ENCODE measurements around the gene COLEC12.

COLEC12 gene

DNA sequence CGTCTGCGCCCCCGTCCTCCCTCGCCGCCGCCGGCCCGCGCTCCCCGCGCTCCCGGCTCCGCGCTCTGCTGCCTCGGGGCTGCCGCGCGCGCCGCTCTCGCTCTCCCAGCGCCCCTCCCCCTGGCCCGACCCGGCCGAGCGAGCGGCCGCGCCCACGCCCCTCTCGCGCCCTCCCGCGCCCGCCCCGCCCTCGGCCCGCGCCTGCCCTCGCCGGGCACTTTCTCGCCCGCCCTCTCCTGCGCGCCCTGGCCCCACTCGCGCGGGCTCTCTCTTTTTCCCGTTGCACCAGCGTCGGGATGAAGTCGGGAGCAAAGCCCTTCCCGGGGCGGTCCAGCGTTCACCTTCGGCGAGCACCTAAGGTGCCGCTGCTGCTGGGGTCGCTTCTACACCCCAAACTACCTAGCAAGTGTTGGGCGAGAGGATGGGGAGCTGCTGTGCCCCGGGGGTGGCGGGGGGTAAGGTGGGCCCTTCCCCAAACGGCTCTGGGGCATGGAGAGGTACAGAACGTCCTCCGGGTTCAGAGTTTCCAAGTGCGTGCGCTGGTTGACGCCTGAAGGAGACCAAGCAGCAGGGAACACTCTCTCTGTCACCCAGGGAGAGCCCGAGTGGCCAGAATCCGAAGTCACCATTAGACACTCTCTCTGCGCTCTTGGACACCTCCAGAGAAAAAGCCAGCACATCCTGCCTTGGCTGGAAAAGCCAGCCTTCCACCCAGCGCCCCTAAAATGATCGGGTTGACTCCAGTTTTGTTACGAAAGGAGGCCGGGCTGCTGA, at the start of gene COLEC12:
COLEC12 (minus strand) TSS at position 70 of the 774 bp plus-strand sequence. CDS start 187 bp downstream, outside the sequence.
- peaks cover 49% of the 10 kb centered on the region for H3K27me3 ChIP-seq (ENCODE audit: insufficient read depth, low read length)
- H3K36me3 ChIP-seq (ENCODE audit: insufficient read depth, low read length) = no peaks in the 10 kb centered on the region
- H3K4me1 ChIP-seq (ENCODE audit: insufficient read depth, low read length) = peaks cover 5% of the 10 kb centered on the region
- peak within 1 kb of the TSS; percentile 30 for H3K4me3 ChIP-seq (ENCODE audit: low read length)
- H3K9me3 ChIP-seq (ENCODE audit: low read length) = no peaks in the 10 kb centered on the region
- H2AFZ ChIP-seq (ENCODE audit: low read depth, low read length) = peak within 1 kb of the TSS; percentile 65

DNA sequence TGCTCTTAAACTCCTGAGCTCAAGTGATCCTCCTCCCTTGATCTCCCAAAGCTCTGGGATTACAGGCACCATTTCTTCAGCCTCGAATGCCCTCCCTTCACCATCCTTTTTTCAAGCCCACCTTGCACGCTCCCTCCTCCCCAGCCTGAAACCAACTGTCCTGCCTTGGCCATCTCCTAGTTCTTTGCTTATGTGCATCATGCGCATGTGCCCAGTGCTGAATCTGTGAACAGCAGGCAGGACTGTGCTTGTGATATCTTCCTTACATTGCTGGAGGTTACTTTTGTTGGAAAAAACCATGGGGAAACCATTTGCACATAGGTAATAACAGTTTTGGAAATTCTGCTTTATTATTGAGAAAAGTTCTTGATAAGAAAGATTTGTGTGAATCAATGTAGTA, 49.5 kb upstream of the COLEC12 start:
- H2AFZ ChIP-seq (ENCODE audit: low read depth, low read length) = no peak overlapping the region
- H3K4me1 ChIP-seq (ENCODE audit: insufficient read depth, low read length) = no peaks in the 10 kb centered on the region
- H3K9me3 ChIP-seq (ENCODE audit: low read length) = no peaks in the 10 kb centered on the region
- H3K4me3 ChIP-seq (ENCODE audit: low read length) = no peak overlapping the region
- no peaks in the 10 kb centered on the region for H3K27me3 ChIP-seq (ENCODE audit: insufficient read depth, low read length)
- no peaks in the 10 kb centered on the region for H3K36me3 ChIP-seq (ENCODE audit: insufficient read depth, low read length)

DNA sequence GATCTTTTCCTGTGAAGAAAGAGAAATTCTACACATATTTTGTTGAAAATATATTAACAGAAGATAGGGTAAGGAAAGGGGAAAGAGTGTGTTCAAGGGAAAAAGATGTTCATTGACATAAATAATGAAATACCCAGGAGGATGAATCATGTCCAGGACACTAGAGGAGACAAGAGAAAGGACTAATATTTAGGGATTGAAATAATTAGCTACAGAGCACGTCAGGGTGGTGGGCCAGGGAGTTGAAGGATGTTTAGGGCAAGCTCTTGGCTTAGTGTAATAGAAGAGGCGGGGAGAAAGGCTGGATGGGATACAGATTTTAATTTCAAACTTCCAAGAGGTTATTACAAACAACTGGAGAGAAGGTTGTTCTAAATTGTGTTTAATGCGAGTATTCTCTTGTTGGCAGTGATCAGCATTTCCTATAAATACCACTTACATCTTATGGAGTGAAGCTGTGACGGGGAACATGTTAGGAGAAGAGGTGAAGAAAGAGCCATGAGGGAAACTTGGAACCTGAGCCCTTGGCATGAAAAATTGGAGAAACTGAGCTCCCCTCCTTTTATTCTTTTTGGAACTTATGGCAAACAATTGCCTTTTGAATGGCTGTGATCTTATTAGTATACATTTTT, 43.1 kb upstream of the COLEC12 start:
- Histone ChIP-seq H3K9me3 (ENCODE audit: low read length) (no peaks in the 10 kb centered on the region), H3K36me3 (ENCODE audit: insufficient read depth, low read length) (no peaks in the 10 kb centered on the region), H3K27me3 (ENCODE audit: insufficient read depth, low read length) (no peaks in the 10 kb centered on the region), H2AFZ (ENCODE audit: low read depth, low read length) (no peak overlapping the region), H3K4me1 (ENCODE audit: insufficient read depth, low read length) (no peaks in the 10 kb centered on the region), H3K4me3 (ENCODE audit: low read length) (no peak overlapping the region)

DNA sequence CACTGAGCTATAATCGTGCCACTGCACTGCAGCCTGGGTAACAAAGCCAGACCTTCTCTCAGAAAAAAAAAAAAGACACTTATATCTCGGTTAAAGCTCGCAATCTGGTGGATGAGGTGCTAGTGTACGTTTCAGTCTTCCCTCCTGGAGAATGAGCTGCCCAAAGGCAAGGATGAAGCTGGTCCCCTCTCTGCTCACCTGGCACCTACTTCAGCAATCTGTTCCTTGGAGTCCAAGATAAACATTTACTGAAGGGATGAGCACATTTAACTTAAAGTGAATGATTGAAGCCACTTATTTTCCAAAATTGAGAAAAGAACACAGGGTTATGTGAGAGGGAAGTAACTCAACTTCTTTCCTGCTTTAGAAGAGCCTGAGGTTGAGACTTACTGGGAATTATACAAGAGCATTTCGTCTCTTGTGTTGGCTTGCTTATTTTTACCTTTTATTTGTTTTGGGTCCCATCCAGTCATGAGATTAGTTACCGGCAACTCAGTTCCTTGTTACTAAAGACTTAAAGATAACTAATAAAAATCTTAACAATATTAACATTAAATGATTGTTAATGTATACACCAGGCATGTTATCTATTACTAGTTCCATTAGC, 33.6 kb upstream of the COLEC12 start:
- Histone ChIP-seq H2AFZ (ENCODE audit: low read depth, low read length) (no peak overlapping the region), H3K36me3 (ENCODE audit: insufficient read depth, low read length) (no peaks in the 10 kb centered on the region), H3K4me1 (ENCODE audit: insufficient read depth, low read length) (no peaks in the 10 kb centered on the region), H3K9me3 (ENCODE audit: low read length) (no peaks in the 10 kb centered on the region), H3K27me3 (ENCODE audit: insufficient read depth, low read length) (no peaks in the 10 kb centered on the region), H3K4me3 (ENCODE audit: low read length) (no peak overlapping the region)

GRCh38 chr18:532632-533031, 32.1 kb upstream of the COLEC12 start:
- H3K36me3 ChIP-seq (ENCODE audit: insufficient read depth, low read length) = no peaks in the 10 kb centered on the region
- H3K9me3 ChIP-seq (ENCODE audit: low read length) = no peaks in the 10 kb centered on the region
- H3K4me1 ChIP-seq (ENCODE audit: insufficient read depth, low read length) = no peaks in the 10 kb centered on the region
- H2AFZ ChIP-seq (ENCODE audit: low read depth, low read length) = no peak overlapping the region
- H3K27me3 ChIP-seq (ENCODE audit: insufficient read depth, low read length) = no peaks in the 10 kb centered on the region
- H3K4me3 ChIP-seq (ENCODE audit: low read length) = no peak overlapping the region

DNA sequence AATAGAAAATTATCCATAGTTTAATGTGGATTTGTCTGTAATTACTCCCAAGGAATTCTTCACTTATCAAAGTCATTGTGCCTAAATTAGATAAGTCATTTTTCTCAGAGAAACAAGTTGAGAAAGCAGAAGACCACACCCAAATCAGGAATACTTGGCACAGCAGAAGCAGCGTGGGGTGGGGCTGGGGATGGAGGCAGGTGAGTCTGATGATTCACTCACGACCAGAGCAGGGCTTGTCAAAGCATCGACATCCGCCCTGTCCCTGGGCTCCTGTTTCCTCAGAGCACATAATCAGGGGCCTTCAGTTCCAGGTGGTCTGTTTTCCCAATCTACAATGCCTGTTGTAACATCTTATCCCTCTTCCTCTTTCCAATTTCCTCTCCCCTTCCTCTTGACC, 31.5 kb upstream of the COLEC12 start:
- Histone ChIP-seq H2AFZ (ENCODE audit: low read depth, low read length) (no peak overlapping the region), H3K4me1 (ENCODE audit: insufficient read depth, low read length) (no peaks in the 10 kb centered on the region), H3K4me3 (ENCODE audit: low read length) (no peak overlapping the region), H3K36me3 (ENCODE audit: insufficient read depth, low read length) (no peaks in the 10 kb centered on the region), H3K9me3 (ENCODE audit: low read length) (no peaks in the 10 kb centered on the region), H3K27me3 (ENCODE audit: insufficient read depth, low read length) (no peaks in the 10 kb centered on the region)

DNA sequence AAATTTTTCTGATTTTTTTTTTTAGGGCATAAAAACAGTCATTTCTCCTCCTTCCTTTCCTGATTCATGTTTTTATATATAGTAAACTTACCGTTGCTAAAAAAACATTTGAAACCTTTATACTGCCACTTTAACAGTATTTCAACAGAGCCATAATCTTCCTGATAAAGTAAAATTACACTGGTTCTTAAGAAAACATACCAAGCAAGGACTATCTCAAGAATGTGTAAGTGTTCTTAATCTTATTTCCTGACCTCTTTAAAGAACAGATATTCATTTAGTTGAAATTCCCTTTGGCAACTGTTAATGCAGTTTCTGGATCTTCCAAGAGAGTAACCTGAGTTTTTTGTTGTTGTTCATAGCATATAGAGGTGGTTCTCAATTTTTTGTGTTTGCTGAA, 26.6 kb upstream of the COLEC12 start:
- no peaks in the 10 kb centered on the region for H3K9me3 ChIP-seq (ENCODE audit: low read length)
- H3K4me3 ChIP-seq (ENCODE audit: low read length) = no peak overlapping the region
- no peaks in the 10 kb centered on the region for H3K4me1 ChIP-seq (ENCODE audit: insufficient read depth, low read length)
- H3K27me3 ChIP-seq (ENCODE audit: insufficient read depth, low read length) = no peaks in the 10 kb centered on the region
- H2AFZ ChIP-seq (ENCODE audit: low read depth, low read length) = no peak overlapping the region
- no peaks in the 10 kb centered on the region for H3K36me3 ChIP-seq (ENCODE audit: insufficient read depth, low read length)

- no peak overlapping the region for H2AFZ ChIP-seq (ENCODE audit: low read depth, low read length)
- H3K36me3 ChIP-seq (ENCODE audit: insufficient read depth, low read length) = no peaks in the 10 kb centered on the region
- H3K9me3 ChIP-seq (ENCODE audit: low read length) = no peaks in the 10 kb centered on the region
- H3K4me3 ChIP-seq (ENCODE audit: low read length) = no peak overlapping the region
- no peaks in the 10 kb centered on the region for H3K4me1 ChIP-seq (ENCODE audit: insufficient read depth, low read length)
- H3K27me3 ChIP-seq (ENCODE audit: insufficient read depth, low read length) = no peaks in the 10 kb centered on the region
These were observed 26.2 kb upstream of the COLEC12 start for GRCh38 chr18:526681-527080.

DNA sequence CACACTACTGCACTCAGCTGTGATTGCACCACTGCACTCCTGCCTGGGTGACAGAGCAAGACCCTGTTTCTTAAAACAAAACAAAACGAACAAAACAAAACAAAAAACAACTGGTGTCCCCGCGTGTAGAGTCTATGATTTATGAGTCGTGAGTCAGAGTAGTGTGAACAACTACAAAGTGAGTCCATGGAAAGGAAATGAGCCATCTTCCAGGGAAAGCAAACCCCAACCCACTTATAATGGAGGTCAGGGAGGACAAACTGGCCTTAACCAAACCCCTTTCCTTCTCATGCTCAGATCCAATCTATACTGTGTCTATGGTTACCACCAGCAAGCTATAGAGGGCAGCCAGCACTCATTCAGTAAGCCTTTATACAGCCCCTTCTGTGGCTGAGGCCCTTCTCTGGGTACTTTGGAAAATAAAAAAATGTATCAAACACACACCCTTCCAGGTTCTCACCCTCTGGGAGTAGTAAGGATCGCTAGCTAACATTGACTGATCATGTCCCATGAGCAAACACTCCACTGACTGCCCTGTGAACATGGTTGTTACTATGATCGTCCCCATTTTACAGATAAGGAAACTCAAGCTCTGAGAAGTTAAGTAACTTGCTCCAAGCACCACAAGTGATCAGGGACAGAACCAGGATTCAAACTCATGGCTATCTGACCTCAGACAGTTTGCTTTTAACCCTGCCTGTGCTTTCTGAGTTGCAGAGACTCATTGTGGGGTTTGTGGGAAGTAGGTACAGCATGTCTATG, 24.7 kb upstream of the COLEC12 start:
- H2AFZ ChIP-seq (ENCODE audit: low read depth, low read length) = no peak overlapping the region
- H3K36me3 ChIP-seq (ENCODE audit: insufficient read depth, low read length) = no peaks in the 10 kb centered on the region
- H3K9me3 ChIP-seq (ENCODE audit: low read length) = no peaks in the 10 kb centered on the region
- no peaks in the 10 kb centered on the region for H3K27me3 ChIP-seq (ENCODE audit: insufficient read depth, low read length)
- no peak overlapping the region for H3K4me3 ChIP-seq (ENCODE audit: low read length)
- H3K4me1 ChIP-seq (ENCODE audit: insufficient read depth, low read length) = no peaks in the 10 kb centered on the region

GRCh38 chr18:524466-524865, 24.0 kb upstream of the COLEC12 start:
- no peaks in the 10 kb centered on the region for H3K36me3 ChIP-seq (ENCODE audit: insufficient read depth, low read length)
- H3K9me3 ChIP-seq (ENCODE audit: low read length) = no peaks in the 10 kb centered on the region
- no peaks in the 10 kb centered on the region for H3K4me1 ChIP-seq (ENCODE audit: insufficient read depth, low read length)
- H3K4me3 ChIP-seq (ENCODE audit: low read length) = no peak overlapping the region
- H3K27me3 ChIP-seq (ENCODE audit: insufficient read depth, low read length) = no peaks in the 10 kb centered on the region
- no peak overlapping the region for H2AFZ ChIP-seq (ENCODE audit: low read depth, low read length)

- Histone ChIP-seq H3K27me3 (ENCODE audit: insufficient read depth, low read length) (no peaks in the 10 kb centered on the region), H3K4me3 (ENCODE audit: low read length) (no peak overlapping the region), H3K4me1 (ENCODE audit: insufficient read depth, low read length) (no peaks in the 10 kb centered on the region)
These were observed 23.1 kb upstream of the COLEC12 start for GRCh38 chr18:523561-523960.

DNA sequence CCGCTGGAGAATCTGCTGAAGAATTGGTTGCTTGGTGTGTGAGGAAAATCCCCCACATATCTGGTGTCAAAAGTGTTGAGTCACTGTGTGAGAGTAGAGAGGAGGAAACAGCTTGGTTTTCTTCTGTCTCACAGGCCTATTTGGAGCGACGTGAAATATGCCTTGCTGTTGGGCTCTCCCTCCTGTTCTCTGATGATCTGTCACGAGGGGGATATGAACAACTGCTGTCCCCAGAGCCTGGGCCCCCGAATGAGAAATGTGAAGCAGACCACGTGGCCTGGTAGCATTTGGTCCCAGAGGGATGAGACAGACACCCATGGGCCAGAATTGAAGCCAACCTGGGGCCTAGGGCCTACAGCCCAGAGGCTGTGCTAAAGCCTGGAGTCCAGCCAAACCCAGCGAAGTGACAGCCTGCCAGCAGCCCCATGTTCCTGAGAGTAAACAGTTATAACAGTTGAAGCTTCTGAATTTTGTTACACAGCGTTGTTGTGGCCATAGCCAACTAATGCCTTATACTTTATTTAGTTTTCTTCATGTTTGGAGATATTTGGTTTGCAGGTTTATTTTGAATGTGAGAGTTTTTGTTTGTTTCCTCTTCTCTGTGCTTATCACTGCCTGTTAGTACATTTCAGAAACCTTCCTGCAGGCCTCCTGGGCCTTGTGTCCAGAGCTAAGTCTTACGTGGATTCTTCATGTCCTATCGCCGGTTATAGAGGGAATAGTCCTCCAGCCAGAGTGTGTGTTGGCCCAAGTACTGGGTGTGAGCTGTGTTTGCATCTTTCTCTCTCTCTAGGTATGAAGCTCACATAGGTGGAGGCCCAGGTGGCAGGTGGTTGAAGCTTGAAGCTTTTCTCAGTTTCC, 18.7 kb upstream of the COLEC12 start:
- Histone ChIP-seq H3K27me3 (ENCODE audit: insufficient read depth, low read length) (no peaks in the 10 kb centered on the region), H3K36me3 (ENCODE audit: insufficient read depth, low read length) (no peaks in the 10 kb centered on the region), H2AFZ (ENCODE audit: low read depth, low read length) (no peak overlapping the region), H3K9me3 (ENCODE audit: low read length) (no peaks in the 10 kb centered on the region), H3K4me3 (ENCODE audit: low read length) (no peak overlapping the region), H3K4me1 (ENCODE audit: insufficient read depth, low read length) (no peaks in the 10 kb centered on the region)

More at GRCh38 chr18:523561-523960, 23.1 kb upstream of the COLEC12 start:
- H2AFZ ChIP-seq (ENCODE audit: low read depth, low read length) = no peak overlapping the region
- no peaks in the 10 kb centered on the region for H3K9me3 ChIP-seq (ENCODE audit: low read length)
- no peaks in the 10 kb centered on the region for H3K36me3 ChIP-seq (ENCODE audit: insufficient read depth, low read length)
